Ectodermal cell (in vitro differentiated cells): ENCODE results near the gene MCOLN1.
"Not testable (repeated sequence)": the region's sequence is repeated elsewhere in the genome, so short reads cannot be mapped to it uniquely, and the experiment has no call there.

ENCODE experiments used
- H3K27ac ChIP-seq: 2 replicates; pipeline ENCODE4 v1.7.0; 2013; ENCODE audit warnings: mild to moderate bottlenecking, low read depth, low read length; ENCODE audit not compliant: insufficient read depth, poor library complexity, severe bottlenecking
- H3K27me3 ChIP-seq: 2 replicates; pipeline ENCODE4 v1.7.0; 2013; ENCODE audit warnings: mild to moderate bottlenecking, low read length; ENCODE audit not compliant: insufficient read depth, control insufficient read depth, poor library complexity, severe bottlenecking
- H3K36me3 ChIP-seq: one replicate; pipeline ENCODE4 v1.7.0; 2013; ENCODE audit warnings: low read length; ENCODE audit not compliant: control insufficient read depth, insufficient read depth
- H3K4me1 ChIP-seq: one replicate; pipeline ENCODE4 v1.7.0; 2013; ENCODE audit warnings: low read length; ENCODE audit not compliant: control insufficient read depth, insufficient read depth
- H3K4me3 ChIP-seq: 2 replicates; pipeline ENCODE4 v1.7.0; 2013; ENCODE audit warnings: low read depth, low read length, control low read depth; ENCODE audit not compliant: insufficient read depth
- H3K9me3 ChIP-seq: 2 replicates; pipeline ENCODE4 v1.7.0; 2013; ENCODE audit warnings: mild to moderate bottlenecking, low read length, moderate library complexity; ENCODE audit not compliant: control insufficient read depth
- WGBS, 2 experiments: methylation state at CpG; one replicate each; pipeline ENCODE4 v1.1.7; 2013; ENCODE audit warnings: missing lambda C conversion rate in 2 of 2; 5-methylcytosine and 5-hydroxymethylcytosine counted together

The MCOLN1 gene

DNA sequence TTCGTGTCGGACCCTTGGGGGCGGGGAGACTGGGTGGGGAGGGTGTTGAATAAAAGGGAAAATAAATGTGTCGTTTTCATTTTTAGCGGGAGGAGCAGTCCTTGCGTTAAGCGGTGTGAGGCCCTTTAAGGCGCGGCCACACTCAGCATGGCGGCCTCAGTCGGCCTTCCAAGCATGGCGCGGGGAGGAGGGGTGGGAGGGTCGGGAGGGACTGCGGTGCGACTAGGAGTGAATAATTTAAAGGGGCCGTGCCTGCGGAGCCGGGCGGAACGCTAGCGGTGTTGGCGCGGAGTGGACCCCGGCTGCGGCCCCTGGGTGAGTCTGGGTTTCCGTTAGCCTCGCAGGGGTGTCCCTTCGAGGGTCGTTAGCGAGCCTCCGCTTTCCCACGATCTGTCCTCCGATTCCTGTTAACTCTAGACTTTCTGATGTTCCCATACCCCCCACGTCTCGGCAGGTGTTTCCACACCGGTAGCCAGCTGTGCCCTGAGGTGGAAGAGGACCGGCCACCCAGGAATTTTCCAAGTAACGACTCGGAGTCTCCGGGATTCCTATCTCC, 11.6 kb downstream of the MCOLN1 start:
- Histone ChIP-seq H3K4me3 (peak overlapping the region; percentile 75), H3K36me3 (peaks cover 6% of the 10 kb centered on the region), H3K9me3 (no peaks in the 10 kb centered on the region), H3K27me3 (no peaks in the 10 kb centered on the region), H3K27ac (peak overlapping the region; percentile 91), H3K4me1 (no peaks in the 10 kb centered on the region)
- 0% methylated on average over 41 of the region's 41 CpGs for WGBS, 2 experiments

DNA sequence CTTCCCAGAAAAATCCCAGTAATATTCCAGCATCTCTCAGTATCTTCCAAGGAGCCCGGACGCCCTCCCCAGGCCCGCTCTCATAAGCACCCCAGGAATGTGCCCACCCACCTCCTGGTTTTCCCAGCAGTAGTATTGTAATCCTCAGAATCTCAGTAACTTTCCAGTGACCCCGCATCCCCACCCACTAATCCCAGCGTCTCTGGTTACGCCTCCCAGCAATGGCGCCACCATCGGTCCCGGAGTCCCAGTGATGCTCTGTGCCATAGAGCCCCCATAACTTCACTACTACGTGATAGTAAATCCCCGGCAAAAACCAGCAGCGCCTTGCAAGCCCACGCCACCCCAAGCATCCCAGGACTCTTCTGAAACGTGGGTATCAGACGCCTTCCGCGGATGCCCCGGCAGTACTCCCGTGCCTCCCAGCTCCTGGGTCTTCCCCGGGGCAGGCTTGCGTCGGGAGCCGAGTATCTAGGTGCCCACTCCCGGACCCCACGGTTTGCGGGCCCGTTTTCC, 12.2 kb downstream of the MCOLN1 start:
- Histone ChIP-seq H3K36me3 (peaks cover 6% of the 10 kb centered on the region), H3K27me3 (no peaks in the 10 kb centered on the region), H3K4me3 (peak overlapping the region; percentile 75), H3K9me3 (no peaks in the 10 kb centered on the region), H3K4me1 (no peaks in the 10 kb centered on the region), H3K27ac (peak overlapping the region; percentile 91)
- WGBS, 2 experiments, result 0 to 1% methylated on average over 27 of the region's 27 CpGs

GRCh38 chr19:7535047-7535997, 12.9 kb downstream of the MCOLN1 start, which contains the start of gene PNPLA6:
Gene PNPLA6 (plus strand): TSS chr19:7535717. CDS start chr19:7535789, 72 bp downstream.
- H3K27ac ChIP-seq, result peak within 1 kb of the TSS; percentile 91
- H3K4me3 ChIP-seq, result peak within 1 kb of the TSS; percentile 75
- H3K36me3 ChIP-seq, result no peaks in the 10 kb centered on the region
- no peaks in the 10 kb centered on the region for H3K9me3 ChIP-seq
- WGBS, 2 experiments, result 1% methylated on average over 76 of the region's 76 CpGs
- no peaks in the 10 kb centered on the region for H3K27me3 ChIP-seq
- no peaks in the 10 kb centered on the region for H3K4me1 ChIP-seq

DNA sequence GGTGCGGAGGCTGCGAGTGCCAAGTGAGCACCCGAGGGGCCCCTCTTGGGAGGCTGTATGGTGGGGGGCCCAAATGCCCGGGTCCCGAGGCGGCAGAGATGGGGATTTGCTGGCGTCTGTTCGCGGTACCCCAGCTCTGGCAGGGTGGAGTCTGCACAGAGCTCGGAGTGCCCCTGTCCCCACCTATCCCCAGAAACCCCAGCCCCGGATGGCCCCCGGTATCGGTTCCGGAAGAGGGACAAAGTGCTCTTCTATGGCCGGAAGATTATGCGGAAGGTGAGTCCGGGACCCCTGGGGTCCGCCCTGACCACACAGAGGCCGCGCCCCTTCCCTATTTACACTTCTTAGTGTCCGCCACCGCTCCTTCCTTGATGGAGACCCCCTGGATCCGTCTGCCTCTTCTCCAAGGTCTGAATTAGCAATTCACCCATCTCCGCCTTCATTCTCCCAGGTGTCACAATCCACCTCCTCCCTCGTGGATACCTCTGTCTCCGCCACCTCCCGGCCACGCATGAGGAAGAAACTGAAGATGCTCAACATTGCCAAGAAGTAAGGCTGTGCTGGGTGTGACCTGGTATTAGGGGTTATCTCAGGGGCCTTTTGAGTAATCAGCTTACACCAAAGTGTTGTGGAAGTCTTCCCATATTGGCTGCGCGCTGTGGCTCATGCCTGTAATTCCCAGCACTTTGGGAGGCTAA, 13.7 kb downstream of the MCOLN1 start:
- H3K27me3 ChIP-seq, result no peaks in the 10 kb centered on the region
- H3K27ac ChIP-seq, result no peak overlapping the region
- no peaks in the 10 kb centered on the region for H3K4me1 ChIP-seq
- WGBS, 2 experiments, result 32 to 35% methylated on average over 30 of the region's 30 CpGs
- H3K9me3 ChIP-seq, result no peaks in the 10 kb centered on the region
- H3K4me3 ChIP-seq, result peak overlapping the region; percentile 75
- H3K36me3 ChIP-seq, result peaks cover 2% of the 10 kb centered on the region

- H3K4me3 ChIP-seq, H3K36me3 ChIP-seq, H3K27me3 ChIP-seq, H3K4me1 ChIP-seq, H3K9me3 ChIP-seq, H3K27ac ChIP-seq: not testable (repeated sequence)
- 91% methylated on average over 5 of the region's 5 CpGs for WGBS, 2 experiments
Measured at GRCh38 chr19:7538990-7539389, 16.6 kb downstream of the MCOLN1 start.

DNA sequence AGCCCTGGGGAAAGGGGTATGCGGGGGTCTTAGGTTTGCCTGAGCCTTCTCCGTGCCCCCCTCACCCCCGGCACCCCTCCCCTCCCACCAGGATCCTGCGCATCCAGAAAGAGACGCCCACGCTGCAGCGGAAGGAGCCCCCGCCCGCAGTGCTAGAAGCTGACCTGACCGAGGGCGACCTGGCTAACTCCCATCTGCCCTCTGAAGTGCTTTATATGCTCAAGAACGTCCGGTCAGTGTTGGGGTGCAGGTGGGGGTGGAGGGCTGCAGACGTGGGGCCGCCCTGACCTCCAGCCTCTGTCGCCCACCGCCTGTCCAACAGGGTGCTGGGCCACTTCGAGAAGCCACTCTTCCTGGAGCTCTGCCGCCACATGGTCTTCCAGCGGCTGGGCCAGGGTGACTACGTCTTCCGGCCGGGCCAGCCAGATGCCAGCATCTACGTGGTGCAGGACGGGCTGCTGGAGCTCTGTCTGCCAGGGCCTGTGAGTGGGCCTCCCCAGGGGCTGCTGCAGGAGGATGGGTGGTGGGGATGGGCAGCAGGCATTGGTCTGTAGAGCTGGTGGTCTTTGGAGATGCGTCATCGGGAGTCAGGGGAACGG, 17.5 kb downstream of the MCOLN1 start:
- Histone ChIP-seq H3K36me3 (peaks cover 7% of the 10 kb centered on the region), H3K9me3 (no peaks in the 10 kb centered on the region)
- 95 to 96% methylated on average over 28 of the region's 28 CpGs for WGBS, 2 experiments

GRCh38 chr19:7540761-7541474, 18.5 kb downstream of the MCOLN1 start:
- no peak overlapping the region for H3K4me3 ChIP-seq
- H3K4me1 ChIP-seq, result no peaks in the 10 kb centered on the region
- H3K36me3 ChIP-seq, result peaks cover 7% of the 10 kb centered on the region
- no peaks in the 10 kb centered on the region for H3K27me3 ChIP-seq
- H3K9me3 ChIP-seq, result no peaks in the 10 kb centered on the region
- 88 to 89% methylated on average over 39 of the region's 39 CpGs for WGBS, 2 experiments
- no peak overlapping the region for H3K27ac ChIP-seq

More for the DNA sequence above, 17.5 kb downstream of the MCOLN1 start:
- no peak overlapping the region for H3K4me3 ChIP-seq
- no peaks in the 10 kb centered on the region for H3K4me1 ChIP-seq
- H3K27me3 ChIP-seq, result no peaks in the 10 kb centered on the region
- H3K27ac ChIP-seq, result no peak overlapping the region

GRCh38 chr19:7541475-7541824, 19.0 kb downstream of the MCOLN1 start:
- 95% methylated on average over 15 of the region's 15 CpGs for WGBS, 2 experiments
- H3K27ac ChIP-seq, result no peak overlapping the region
- peaks cover 7% of the 10 kb centered on the region for H3K36me3 ChIP-seq

GRCh38 chr19:7541828-7542443, 19.5 kb downstream of the MCOLN1 start:
- H3K27ac ChIP-seq, result no peak overlapping the region
- no peaks in the 10 kb centered on the region for H3K4me1 ChIP-seq
- no peak overlapping the region for H3K4me3 ChIP-seq
- 93 to 95% methylated on average over 11 of the region's 11 CpGs for WGBS, 2 experiments
- H3K36me3 ChIP-seq, result peaks cover 7% of the 10 kb centered on the region
- no peaks in the 10 kb centered on the region for H3K27me3 ChIP-seq
- no peaks in the 10 kb centered on the region for H3K9me3 ChIP-seq

More at GRCh38 chr19:7541475-7541824, 19.0 kb downstream of the MCOLN1 start:
- Histone ChIP-seq H3K9me3 (no peaks in the 10 kb centered on the region), H3K4me3 (no peak overlapping the region), H3K27me3 (no peaks in the 10 kb centered on the region), H3K4me1 (no peaks in the 10 kb centered on the region)
